Neural cell (in vitro differentiated cells): ENCODE data around the gene CEBPB.

Source experiments
- CTCF ChIP-seq: fragments of 450-650 bp; IDR thresholded peaks from 2 replicates; pipeline ENCODE4 v1.5.1; 2014; ENCODE audit warnings: antibody characterized with exemption, mild to moderate bottlenecking, moderate library complexity; ENCODE audit not compliant: poor library complexity, severe bottlenecking
- EP300 ChIP-seq: fragments of 450-650 bp; conservative IDR thresholded peaks from 2 replicates; pipeline ENCODE4 v1.6.1; 2014; ENCODE audit warnings: antibody characterized with exemption, mild to moderate bottlenecking, moderate library complexity; ENCODE audit not compliant: poor library complexity, severe bottlenecking
- EZH2 ChIP-seq: fragments of 200-600, 300-800 bp; shearing (Covaris generic), sonication (generic); IDR thresholded peaks from 2 replicates; pipeline ENCODE4 v1.6.1; 2014; ENCODE audit warnings: antibody characterized with exemption, low read length, borderline replicate concordance, mild to moderate bottlenecking; ENCODE audit not compliant: insufficient read depth, poor library complexity, severe bottlenecking
- MXI1 ChIP-seq: fragments of 450-650 bp; conservative IDR thresholded peaks from 2 replicates; pipeline ENCODE4 v1.6.1; 2014; ENCODE audit warnings: antibody characterized with exemption, mild to moderate bottlenecking; ENCODE audit not compliant: poor library complexity, severe bottlenecking
- POLR2AphosphoS5 ChIP-seq: IDR thresholded peaks from 2 replicates; pipeline ENCODE4 v1.6.1; 2012
- SMC3 ChIP-seq: fragments of 450-650 bp; conservative IDR thresholded peaks from 2 replicates; pipeline ENCODE4 v1.6.1; 2014; ENCODE audit warnings: antibody characterized with exemption, mild to moderate bottlenecking, moderate library complexity; ENCODE audit not compliant: poor library complexity

- no peak for TF ChIP-seq CTCF
- TF ChIP-seq POLR2AphosphoS5, result no peak
- no peak for TF ChIP-seq EZH2
- no peak for TF ChIP-seq MXI1
- TF ChIP-seq EP300, result no peak
- no peak for TF ChIP-seq SMC3
Observed at GRCh38 chr20:50217207-50217949, 26.7 kb downstream of the CEBPB start.
